ENCODE measurements around the gene STBD1. TPM values are rescaled to one million over a fixed set of nuclear protein-coding genes. Genes with fewer than 3 reads are reported as not detected.
A peak's percentile ranks its signal among the peaks of the same experiment; 100 is the strongest.

Gene STBD1
- total RNA-seq, 8 experiments from 2014 or later = 1.4 to 14.1 (median 3.6) TPM

GRCh38 chr4:76310683-76311082 lies 4.2 kb downstream of the STBD1 start:
- 50 to 100% (median 70%) methylated on average over 1 to 4 of the region's 4 CpGs; no CpG with 5 or more reads in 4 of the 10 experiments for WGBS, 10 experiments
- in situ Hi-C loops (cut with MboI; ENCODE audit: low pct_unique_long_range_greater_than_20kb in 2 of 9, low sequenced_read_pairs in 9 of 9, unreplicated experiment in 9 of 9) = loop anchor here in 1 of 9 experiments (25.0 kb wide), 1 partner anchor 123 kb away; no protein-coding TSS in a partner anchor

GRCh38 chr4:76311896-76312331 lies 5.4 kb downstream of the STBD1 start:
- Histone ChIP-seq H3K27ac (no peak overlapping the region), H3K4me3 (no peak overlapping the region), H3K4me1 (replicated peaks in 1 of 2) (peaks cover 0 to 7% of the 10 kb centered on the region in 2 donors)
- ATAC-seq (replicated peaks in 6 of 8) = peak in 3 of 8 experiments; percentile 41 to 52 (median 43)
- 0 to 60% (median 44%) methylated on average over 1 of the region's 1 CpG; no CpG with 5 or more reads in 5 of the 10 experiments for WGBS, 10 experiments
- in situ Hi-C loops (cut with MboI; ENCODE audit: low pct_unique_long_range_greater_than_20kb in 2 of 9, low sequenced_read_pairs in 9 of 9, unreplicated experiment in 9 of 9) = loop anchor here in 1 of 9 experiments (25.0 kb wide), 1 partner anchor 125 kb away; no protein-coding TSS in a partner anchor

More at GRCh38 chr4:76310683-76311082, 4.2 kb downstream of the STBD1 start:
- Histone ChIP-seq H3K4me1 (replicated peaks in 1 of 2) (peaks cover 1 to 8% of the 10 kb centered on the region in 2 donors), H3K4me3 (no peak overlapping the region), H3K27ac (no peak overlapping the region)
- no peak for ATAC-seq (replicated peaks in 6 of 8)

- WGBS, 10 experiments = 0 to 67% (median 17%) methylated on average over 1 of the region's 1 CpG; no CpG with 5 or more reads in 5 of the 10 experiments
- Histone ChIP-seq H3K4me1 (replicated peaks in 1 of 2) (peaks cover 0 to 6% of the 10 kb centered on the region in 2 donors), H3K4me3 (no peak overlapping the region), H3K27ac (no peak overlapping the region)
- in situ Hi-C loops (cut with MboI; ENCODE audit: low pct_unique_long_range_greater_than_20kb in 2 of 9, low sequenced_read_pairs in 9 of 9, unreplicated experiment in 9 of 9) = loop anchor here in 1 of 9 experiments (25.0 kb wide), 1 partner anchor 125 kb away; no protein-coding TSS in a partner anchor
- no peak for ATAC-seq (replicated peaks in 6 of 8)
These were observed 5.9 kb downstream of the STBD1 start for GRCh38 chr4:76312457-76312856.

GRCh38 chr4:76313547-76313946 lies 7.0 kb downstream of the STBD1 start:
- Histone ChIP-seq H3K4me1 (replicated peaks in 1 of 2) (no peaks in the 10 kb centered on the region), H3K4me3 (no peak overlapping the region), H3K27ac (no peak overlapping the region)
- peak in 3 of 8 experiments; percentile 52 to 94 (median 84) for ATAC-seq (replicated peaks in 6 of 8)
- in situ Hi-C loops (cut with MboI; ENCODE audit: low pct_unique_long_range_greater_than_20kb in 2 of 9, low sequenced_read_pairs in 9 of 9, unreplicated experiment in 9 of 9) = loop anchor here in 1 of 9 experiments (25.0 kb wide), 1 partner anchor 126 kb away; no protein-coding TSS in a partner anchor
- WGBS, 10 experiments = 0 to 100% (median 56%) methylated on average over 1 to 2 of the region's 2 CpGs

GRCh38 chr4:76315267-76315918 lies 8.9 kb downstream of the STBD1 start:
- 83 to 100% (median 94%) methylated on average over 1 to 7 of the region's 7 CpGs; no CpG with 5 or more reads in 4 of the 10 experiments for WGBS, 10 experiments
- ATAC-seq (replicated peaks in 6 of 8) = no peak
- Histone ChIP-seq H3K4me3 (no peak overlapping the region), H3K4me1 (replicated peaks in 1 of 2) (no peaks in the 10 kb centered on the region), H3K27ac (no peak overlapping the region)
- in situ Hi-C loops (cut with MboI; ENCODE audit: low pct_unique_long_range_greater_than_20kb in 2 of 9, low sequenced_read_pairs in 9 of 9, unreplicated experiment in 9 of 9) = loop anchor here in 1 of 9 experiments (25.0 kb wide), 1 partner anchor 128 kb away; no protein-coding TSS in a partner anchor

GRCh38 chr4:76316131-76316530 lies 9.6 kb downstream of the STBD1 start:
- Histone ChIP-seq H3K4me1 (replicated peaks in 1 of 2) (no peaks in the 10 kb centered on the region), H3K4me3 (no peak overlapping the region), H3K27ac (no peak overlapping the region)
- 27 to 100% (median 71%) methylated on average over 1 of the region's 1 CpG; no CpG with 5 or more reads in 1 of the 10 experiments for WGBS, 10 experiments
- in situ Hi-C loops (cut with MboI; ENCODE audit: low pct_unique_long_range_greater_than_20kb in 2 of 9, low sequenced_read_pairs in 9 of 9, unreplicated experiment in 9 of 9) = loop anchor here in 1 of 9 experiments (25.0 kb wide), 1 partner anchor 129 kb away; no protein-coding TSS in a partner anchor
- ATAC-seq (replicated peaks in 6 of 8) = no peak

- ATAC-seq (replicated peaks in 6 of 8) = no peak
- in situ Hi-C loops (cut with MboI; ENCODE audit: low pct_unique_long_range_greater_than_20kb in 2 of 9, low sequenced_read_pairs in 9 of 9, unreplicated experiment in 9 of 9) = loop anchor here in 1 of 9 experiments (25.0 kb wide), 1 partner anchor 135 kb away; no protein-coding TSS in a partner anchor
- no peak overlapping the region for H3K27ac ChIP-seq
- no peaks in the 10 kb centered on the region for H3K4me1 ChIP-seq (replicated peaks in 1 of 2)
- no peak overlapping the region for H3K4me3 ChIP-seq
- 8 to 100% (median 67%) methylated on average over 1 to 3 of the region's 3 CpGs; no CpG with 5 or more reads in 1 of the 10 experiments for WGBS, 10 experiments
These were observed 15.7 kb downstream of the STBD1 start for GRCh38 chr4:76322236-76322635.

- no peak for ATAC-seq (replicated peaks in 6 of 8)
- in situ Hi-C loops (cut with MboI; ENCODE audit: low pct_unique_long_range_greater_than_20kb in 2 of 9, low sequenced_read_pairs in 9 of 9, unreplicated experiment in 9 of 9) = no loop called here
- no peak overlapping the region for H3K4me3 ChIP-seq
- no peak overlapping the region for H3K27ac ChIP-seq
- no peaks in the 10 kb centered on the region for H3K4me1 ChIP-seq (replicated peaks in 1 of 2)
These were observed 18.5 kb downstream of the STBD1 start for GRCh38 chr4:76325072-76325471.

- ATAC-seq (replicated peaks in 6 of 8) = no peak
- Histone ChIP-seq H3K4me3 (no peak overlapping the region), H3K27ac (no peak overlapping the region), H3K4me1 (replicated peaks in 1 of 2) (no peaks in the 10 kb centered on the region)
- in situ Hi-C loops (cut with MboI; ENCODE audit: low pct_unique_long_range_greater_than_20kb in 2 of 9, low sequenced_read_pairs in 9 of 9, unreplicated experiment in 9 of 9) = no loop called here
These were observed 20.0 kb downstream of the STBD1 start for GRCh38 chr4:76326515-76326914.

GRCh38 chr4:76334885-76335284 lies 28.4 kb downstream of the STBD1 start:
- H3K27ac ChIP-seq = no peak overlapping the region
- no peak overlapping the region for H3K4me3 ChIP-seq
- in situ Hi-C loops (cut with MboI; ENCODE audit: low pct_unique_long_range_greater_than_20kb in 2 of 9, low sequenced_read_pairs in 9 of 9, unreplicated experiment in 9 of 9) = no loop called here
- 50 to 100% (median 72%) methylated on average over 1 to 3 of the region's 3 CpGs for WGBS, 10 experiments
- peaks cover 11 to 17% of the 10 kb centered on the region in 2 donors for H3K4me1 ChIP-seq (replicated peaks in 1 of 2)
- no peak for ATAC-seq (replicated peaks in 6 of 8)

GRCh38 chr4:76339364-76339763 lies 32.8 kb downstream of the STBD1 start:
- in situ Hi-C loops (cut with MboI; ENCODE audit: low pct_unique_long_range_greater_than_20kb in 2 of 9, low sequenced_read_pairs in 9 of 9, unreplicated experiment in 9 of 9) = no loop called here
- Histone ChIP-seq H3K4me1 (replicated peaks in 1 of 2) (peaks cover 11 to 32% of the 10 kb centered on the region in 2 donors), H3K27ac (peak overlapping the region in 1 of 2 donors; percentile 71), H3K4me3 (no peak overlapping the region)
- peak in 7 of 8 experiments; percentile 46 to 93 (median 74) for ATAC-seq (replicated peaks in 6 of 8)
- 0 to 60% (median 0%) methylated on average over 1 to 2 of the region's 2 CpGs; no CpG with 5 or more reads in 4 of the 10 experiments for WGBS, 10 experiments

GRCh38 chr4:76341063-76341462 lies 34.5 kb downstream of the STBD1 start:
- in situ Hi-C loops (cut with MboI; ENCODE audit: low pct_unique_long_range_greater_than_20kb in 2 of 9, low sequenced_read_pairs in 9 of 9, unreplicated experiment in 9 of 9) = no loop called here
- peak in 7 of 8 experiments; percentile 66 to 91 (median 86) for ATAC-seq (replicated peaks in 6 of 8)

GRCh38 chr4:76342191-76342590 lies 35.7 kb downstream of the STBD1 start:
- in situ Hi-C loops (cut with MboI; ENCODE audit: low pct_unique_long_range_greater_than_20kb in 2 of 9, low sequenced_read_pairs in 9 of 9, unreplicated experiment in 9 of 9) = no loop called here
- Histone ChIP-seq H3K4me1 (replicated peaks in 1 of 2) (peaks cover 11 to 32% of the 10 kb centered on the region in 2 donors), H3K27ac (no peak overlapping the region), H3K4me3 (no peak overlapping the region)
- ATAC-seq (replicated peaks in 6 of 8) = no peak
- WGBS, 10 experiments = 40 to 100% (median 100%) methylated on average over 1 of the region's 1 CpG; no CpG with 5 or more reads in 4 of the 10 experiments

More at GRCh38 chr4:76341063-76341462, 34.5 kb downstream of the STBD1 start:
- no peak overlapping the region for H3K4me3 ChIP-seq
- H3K27ac ChIP-seq = no peak overlapping the region
- peaks cover 11 to 32% of the 10 kb centered on the region in 2 donors for H3K4me1 ChIP-seq (replicated peaks in 1 of 2)

All from motor neuron (in vitro differentiated cells).